Suprapubic skin (tissue), 4 donors: Measurements from ENCODE around the gene CTNNBIP1. TPM values are rescaled to one million over a fixed set of nuclear protein-coding genes. Genes with fewer than 3 reads are reported as not detected.

Experiments used
- DNase-seq, 2 donors: peaks; one replicate each; pipeline ENCODE4 v3.0.0-alpha.2; 2019; ENCODE audit warnings: low spot score in 2 of 2
- H3K27ac ChIP-seq: fragments of 200-600 bp; sonication (generic); one replicate; pipeline ENCODE4 v1.5.1; 2019
- H3K27me3 ChIP-seq: fragments of 200-600 bp; sonication (generic); one replicate; pipeline ENCODE4 v1.5.1; 2019
- H3K36me3 ChIP-seq: fragments of 200-600 bp; sonication (generic); one replicate; pipeline ENCODE4 v1.5.1; 2019
- H3K4me1 ChIP-seq: fragments of 200-600 bp; sonication (generic); one replicate; pipeline ENCODE4 v1.5.1; 2019
- H3K4me3 ChIP-seq: fragments of 200-600 bp; sonication (generic); one replicate; pipeline ENCODE4 v1.5.1; 2019; ENCODE audit warnings: mild to moderate bottlenecking
- H3K9me3 ChIP-seq: fragments of 200-600 bp; sonication (generic); one replicate; pipeline ENCODE4 v1.5.1; 2019
- EP300 ChIP-seq: sonication (generic); formaldehyde crosslinking; IDR thresholded peaks from one replicate; pipeline ENCODE4 v1.6.1; 2017; ENCODE audit warnings: antibody characterized with exemption
- POLR2A ChIP-seq, 2 donors: fragments of 450-650 bp; IDR thresholded peaks; one replicate each; pipeline ENCODE4 v1.6.1; 2017; ENCODE audit warnings: antibody characterized with exemption in 2 of 2, mild to moderate bottlenecking in 2 of 2, moderate library complexity in 2 of 2
- POLR2AphosphoS5 ChIP-seq, 3 donors: sonication (generic); formaldehyde crosslinking; IDR thresholded peaks; one replicate each; pipeline ENCODE4 v1.6.1; 2017; ENCODE audit warnings: antibody characterized with exemption in 3 of 3
- WGBS: methylation state at CpG from one replicate; pipeline ENCODE4 v1.1.5; 2018; 5-methylcytosine and 5-hydroxymethylcytosine counted together
- total RNA-seq, 4 donors: library from RNA; depleted of rRNA; stranded (reverse); fragments of >200 nt; gene quantifications; one replicate each; pipeline ENCODE4 v1.1.0, GENCODE V29; 2016
- TF ChIP-seq, protein P1 (sequence below), 2 donors: fragments of 200-600 bp in 1 of 2; fragments of 450-650 bp in 1 of 2; sonication (generic) in 1 of 2; IDR thresholded peaks; one replicate each; pipeline ENCODE4 v1.5.1; 2016 to 2019; ENCODE audit warnings: antibody characterized with exemption in 2 of 2, mild to moderate bottlenecking in 1 of 2, moderate library complexity in 1 of 2

Gene CTNNBIP1
- total RNA-seq, 4 donors from 2014 or later, result 197 to 538 (median 406) TPM

DNA sequence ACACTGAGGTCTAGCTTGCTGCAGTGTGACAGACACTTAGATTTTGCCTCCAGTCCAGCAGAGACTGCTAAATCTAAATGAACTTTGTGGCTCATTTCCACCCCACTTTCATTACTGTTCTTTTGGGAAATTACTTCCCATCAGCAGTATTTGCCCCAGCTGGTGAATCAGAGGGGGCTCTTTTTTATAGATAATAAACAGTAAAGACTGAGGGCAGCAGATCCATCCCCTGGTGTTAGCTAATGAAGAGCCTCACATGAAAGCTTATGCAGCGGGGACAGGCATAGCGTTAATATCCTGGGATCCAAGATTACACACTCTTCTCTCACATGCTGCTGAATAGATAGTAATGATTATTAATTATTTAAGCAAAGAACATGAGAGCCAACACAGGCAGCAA, 6.4 kb upstream of the CTNNBIP1 start:
- no peak for TF ChIP-seq EP300
- TF ChIP-seq POLR2AphosphoS5 (IDR thresholded peaks at IDR 0.05), result no peak
- TF ChIP-seq POLR2A (IDR thresholded peaks at IDR 0.05), result no peak
- 89% methylated on average over 2 of the region's 2 CpGs for WGBS
- H3K27me3 ChIP-seq, result no peaks in the 10 kb centered on the region

GRCh38 chr1:9914610-9914937, 4.5 kb upstream of the CTNNBIP1 start:
- Histone ChIP-seq H3K27me3 (no peaks in the 10 kb centered on the region), H3K4me3 (no peak overlapping the region), H3K27ac (no peak overlapping the region), H3K36me3 (no peaks in the 10 kb centered on the region), H3K9me3 (no peaks in the 10 kb centered on the region), H3K4me1 (peaks cover 19% of the 10 kb centered on the region)
- WGBS, result 56% methylated on average over 2 of the region's 2 CpGs
- no peak for DNase-seq
- TF ChIP-seq EP300 (no peak), POLR2AphosphoS5 (IDR thresholded peaks at IDR 0.05) (no peak), POLR2A (IDR thresholded peaks at IDR 0.05) (no peak)
- TF ChIP-seq, protein P1, sequence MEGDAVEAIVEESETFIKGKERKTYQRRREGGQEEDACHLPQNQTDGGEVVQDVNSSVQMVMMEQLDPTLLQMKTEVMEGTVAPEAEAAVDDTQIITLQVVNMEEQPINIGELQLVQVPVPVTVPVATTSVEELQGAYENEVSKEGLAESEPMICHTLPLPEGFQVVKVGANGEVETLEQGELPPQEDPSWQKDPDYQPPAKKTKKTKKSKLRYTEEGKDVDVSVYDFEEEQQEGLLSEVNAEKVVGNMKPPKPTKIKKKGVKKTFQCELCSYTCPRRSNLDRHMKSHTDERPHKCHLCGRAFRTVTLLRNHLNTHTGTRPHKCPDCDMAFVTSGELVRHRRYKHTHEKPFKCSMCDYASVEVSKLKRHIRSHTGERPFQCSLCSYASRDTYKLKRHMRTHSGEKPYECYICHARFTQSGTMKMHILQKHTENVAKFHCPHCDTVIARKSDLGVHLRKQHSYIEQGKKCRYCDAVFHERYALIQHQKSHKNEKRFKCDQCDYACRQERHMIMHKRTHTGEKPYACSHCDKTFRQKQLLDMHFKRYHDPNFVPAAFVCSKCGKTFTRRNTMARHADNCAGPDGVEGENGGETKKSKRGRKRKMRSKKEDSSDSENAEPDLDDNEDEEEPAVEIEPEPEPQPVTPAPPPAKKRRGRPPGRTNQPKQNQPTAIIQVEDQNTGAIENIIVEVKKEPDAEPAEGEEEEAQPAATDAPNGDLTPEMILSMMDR (IDR thresholded peaks at IDR 0.05), result peak in 1 of 2 donors; percentile 25

More for the DNA sequence above, 6.4 kb upstream of the CTNNBIP1 start:
- Histone ChIP-seq H3K36me3 (no peaks in the 10 kb centered on the region), H3K9me3 (no peaks in the 10 kb centered on the region), H3K27ac (no peak overlapping the region), H3K4me3 (no peak overlapping the region), H3K4me1 (peaks cover 11% of the 10 kb centered on the region)
- DNase-seq, result no peak

DNA sequence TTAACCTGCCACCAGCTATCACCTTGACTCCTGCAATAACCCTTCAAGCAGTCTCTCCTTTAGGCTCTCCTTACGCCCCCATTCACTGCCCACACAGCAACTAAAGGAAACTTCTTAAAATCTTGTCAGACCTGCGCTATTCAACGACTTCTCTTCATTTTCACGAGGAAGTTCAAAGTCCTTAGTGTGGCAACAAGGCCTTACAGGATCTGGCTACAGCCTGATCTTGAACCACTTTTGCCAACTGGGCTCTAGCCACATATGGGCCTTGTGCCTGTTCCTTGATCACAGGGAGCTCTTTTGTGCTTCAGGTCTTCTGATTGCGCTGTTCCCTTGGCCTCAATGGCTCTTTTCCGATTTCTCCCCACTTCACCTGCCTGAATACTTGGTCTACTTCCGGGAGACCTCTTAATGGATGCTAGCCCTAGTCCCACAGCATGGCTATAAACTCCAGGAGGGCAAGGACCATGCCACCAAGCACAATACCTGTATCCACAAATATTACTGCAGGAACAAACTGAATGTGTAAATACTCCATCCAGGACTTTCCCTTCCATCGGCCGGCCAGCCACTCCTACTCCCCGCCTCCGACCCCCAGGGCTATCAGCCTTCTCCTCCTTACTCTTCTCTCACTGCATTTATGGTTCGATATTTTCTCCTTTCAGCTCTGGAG, 2.3 kb upstream of the CTNNBIP1 start:
- Histone ChIP-seq H3K27me3 (no peaks in the 10 kb centered on the region), H3K9me3 (no peaks in the 10 kb centered on the region), H3K4me1 (peaks cover 39% of the 10 kb centered on the region), H3K27ac (peak overlapping the region; percentile 15), H3K4me3 (no peak overlapping the region), H3K36me3 (no peaks in the 10 kb centered on the region)
- 71% methylated on average over 12 of the region's 12 CpGs for WGBS
- DNase-seq, result no peak
- TF ChIP-seq POLR2A (IDR thresholded peaks at IDR 0.05) (no peak), POLR2AphosphoS5 (IDR thresholded peaks at IDR 0.05) (no peak), EP300 (no peak)
- TF ChIP-seq, protein P1 (IDR thresholded peaks at IDR 0.05), result no peak

- no peaks in the 10 kb centered on the region for H3K27me3 ChIP-seq
- DNase-seq, result peak; percentile 100
- peaks cover 55% of the 10 kb centered on the region for H3K4me1 ChIP-seq
- under 1% methylated on average over 40 of the region's 45 CpGs for WGBS
- peak overlapping the region; percentile 96 for H3K27ac ChIP-seq
- H3K9me3 ChIP-seq, result no peaks in the 10 kb centered on the region
- no peaks in the 10 kb centered on the region for H3K36me3 ChIP-seq
- peak overlapping the region; percentile 53 for H3K4me3 ChIP-seq
- TF ChIP-seq EP300, result peak; percentile 7
- TF ChIP-seq, protein P1 (IDR thresholded peaks at IDR 0.05), result no peak
- TF ChIP-seq POLR2AphosphoS5 (IDR thresholded peaks at IDR 0.05), result peak in 1 of 3 donors; percentile 81
- peak in 1 of 2 donors; percentile 48 for TF ChIP-seq POLR2A (IDR thresholded peaks at IDR 0.05)
Observed at GRCh38 chr1:9910423-9911178, 532 bp upstream of the CTNNBIP1 start.

GRCh38 chr1:9909234-9910046, 629 bp downstream of the CTNNBIP1 start:
- TF ChIP-seq EP300, result no peak
- TF ChIP-seq POLR2AphosphoS5 (IDR thresholded peaks at IDR 0.05), result no peak
- no peak for TF ChIP-seq POLR2A (IDR thresholded peaks at IDR 0.05)
- Histone ChIP-seq H3K27me3 (no peaks in the 10 kb centered on the region), H3K36me3 (no peaks in the 10 kb centered on the region), H3K4me1 (peaks cover 62% of the 10 kb centered on the region), H3K9me3 (no peaks in the 10 kb centered on the region), H3K4me3 (peak overlapping the region; percentile 94), H3K27ac (peak overlapping the region; percentile 97)
- 3% methylated on average over 30 of the region's 47 CpGs for WGBS
- peak; percentile 80 to 84 for DNase-seq
